Lower lobe of right lung (tissue), 2 donors: Measurements from ENCODE around the gene IL37. TPM values are rescaled to one million over a fixed set of nuclear protein-coding genes. Genes with fewer than 3 reads are reported as not detected.
A peak's percentile ranks its signal among the peaks of the same experiment; 100 is the strongest.

ENCODE experiments used
- ATAC-seq, 2 donors: fragments of 200-7000 bp; cut with Tn5 transposase; one replicate each; pipeline ENCODE4 v1.9.1; 2020 to 2022; ENCODE audit warnings: mild to moderate bottlenecking in 2 of 2, moderate library complexity in 2 of 2
- DNase-seq: peaks from one replicate; pipeline ENCODE4 v3.0.0-alpha.2; 2020
- H3K27ac ChIP-seq: fragments of 200-600 bp; one replicate; pipeline ENCODE4 v1.8.0; 2022
- H3K27me3 ChIP-seq: fragments of 200-600 bp; one replicate; pipeline ENCODE4 v1.8.0; 2022; ENCODE audit warnings: low read depth
- H3K36me3 ChIP-seq: fragments of 200-600 bp; one replicate; pipeline ENCODE4 v1.8.0; 2022; ENCODE audit warnings: mild to moderate bottlenecking
- H3K4me1 ChIP-seq: fragments of 200-600 bp; one replicate; pipeline ENCODE4 v1.8.0; 2022
- H3K4me3 ChIP-seq: fragments of 200-600 bp; one replicate; pipeline ENCODE4 v1.8.0; 2022; ENCODE audit warnings: mild to moderate bottlenecking
- H3K9me3 ChIP-seq: fragments of 200-600 bp; one replicate; pipeline ENCODE4 v1.8.0; 2022
- intact Hi-C: fragments of 100-400 bp; cut with DNase I; formaldehyde crosslinking; loops from one replicate; pipeline ENCODE4 v1.11.0; 2022
- total RNA-seq: library from RNA; stranded (reverse); fragmentation: NEBNext Ultra II Directional; extraction: Animal tissue kit (Norgen Biotek cat#: 25700); gene quantifications from one replicate; pipeline ENCODE4 v1.2.1, GENCODE V29; 2021
- TF ChIP-seq, protein P1 (sequence below): fragments of 200-600 bp; IDR thresholded peaks from one replicate; pipeline ENCODE4 v1.8.0; 2022; ENCODE audit warnings: antibody characterized with exemption, mild to moderate bottlenecking
- donor health status: DM: no; HTN: yes; CAD: no; lungs with severe emphysema.

Gene IL37
- total RNA-seq, 1 donor from 2014 or later, result not detected

DNA sequence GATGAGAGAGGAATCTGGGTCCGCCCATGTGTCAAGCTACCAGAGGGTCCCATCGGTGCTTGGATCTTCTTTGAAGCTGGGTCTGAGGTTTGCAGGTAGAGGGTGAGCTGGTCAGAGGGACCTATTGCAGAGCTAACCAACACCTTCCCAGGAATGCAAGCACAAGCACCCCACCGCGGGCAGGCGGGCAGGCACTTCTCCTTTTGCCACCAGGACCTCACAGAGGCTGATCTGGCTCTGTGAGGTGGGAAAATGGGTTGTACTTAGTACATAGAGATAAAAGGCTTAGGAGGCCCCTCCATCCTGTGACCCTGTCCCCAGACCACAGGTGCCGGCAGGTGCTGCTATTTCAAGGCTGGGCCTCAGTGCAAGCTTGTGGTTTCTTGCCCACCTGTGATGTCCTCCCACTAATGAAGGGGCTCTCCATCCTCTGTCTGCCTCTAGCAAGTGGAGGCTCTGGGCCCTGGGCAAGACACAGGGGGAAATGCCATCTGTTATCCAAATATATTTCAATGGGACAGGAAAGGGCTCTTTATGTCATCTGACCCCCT is 31.4 kb upstream of the IL37 start:
- ATAC-seq (no peak), DNase-seq (no peak)
- Histone ChIP-seq H3K4me1 (peaks cover under 1% of the 10 kb centered on the region), H3K27me3 (no peaks in the 10 kb centered on the region), H3K4me3 (no peak overlapping the region), H3K9me3 (no peaks in the 10 kb centered on the region), H3K27ac (no peak overlapping the region), H3K36me3 (no peaks in the 10 kb centered on the region)
- TF ChIP-seq, protein P1, sequence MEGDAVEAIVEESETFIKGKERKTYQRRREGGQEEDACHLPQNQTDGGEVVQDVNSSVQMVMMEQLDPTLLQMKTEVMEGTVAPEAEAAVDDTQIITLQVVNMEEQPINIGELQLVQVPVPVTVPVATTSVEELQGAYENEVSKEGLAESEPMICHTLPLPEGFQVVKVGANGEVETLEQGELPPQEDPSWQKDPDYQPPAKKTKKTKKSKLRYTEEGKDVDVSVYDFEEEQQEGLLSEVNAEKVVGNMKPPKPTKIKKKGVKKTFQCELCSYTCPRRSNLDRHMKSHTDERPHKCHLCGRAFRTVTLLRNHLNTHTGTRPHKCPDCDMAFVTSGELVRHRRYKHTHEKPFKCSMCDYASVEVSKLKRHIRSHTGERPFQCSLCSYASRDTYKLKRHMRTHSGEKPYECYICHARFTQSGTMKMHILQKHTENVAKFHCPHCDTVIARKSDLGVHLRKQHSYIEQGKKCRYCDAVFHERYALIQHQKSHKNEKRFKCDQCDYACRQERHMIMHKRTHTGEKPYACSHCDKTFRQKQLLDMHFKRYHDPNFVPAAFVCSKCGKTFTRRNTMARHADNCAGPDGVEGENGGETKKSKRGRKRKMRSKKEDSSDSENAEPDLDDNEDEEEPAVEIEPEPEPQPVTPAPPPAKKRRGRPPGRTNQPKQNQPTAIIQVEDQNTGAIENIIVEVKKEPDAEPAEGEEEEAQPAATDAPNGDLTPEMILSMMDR, result no peak
- intact Hi-C loops, result no loop called here

DNA sequence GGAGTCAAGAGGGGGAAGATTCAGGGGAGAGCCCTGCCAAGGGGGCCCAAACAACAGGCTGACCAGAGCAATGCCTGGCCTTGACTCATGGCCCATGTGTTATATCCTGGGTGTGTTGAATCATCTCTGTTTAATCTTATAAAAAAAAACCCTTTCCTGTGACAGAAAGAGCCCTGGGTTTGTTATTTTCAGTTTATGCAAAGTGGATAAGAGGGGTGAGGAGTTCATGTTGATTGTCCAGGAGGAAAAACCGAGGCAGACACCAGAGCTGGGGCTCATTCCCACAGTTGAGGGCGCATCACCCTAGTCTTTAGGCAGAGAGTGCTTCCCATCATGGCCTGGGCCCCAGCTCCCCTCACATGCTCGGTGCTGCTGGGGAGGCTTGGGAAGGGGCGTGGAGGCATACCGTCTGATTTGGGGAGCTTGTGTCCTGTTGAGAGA is 30.9 kb upstream of the IL37 start:
- Histone ChIP-seq H3K4me1 (peaks cover 6% of the 10 kb centered on the region), H3K36me3 (no peaks in the 10 kb centered on the region), H3K4me3 (no peak overlapping the region), H3K27me3 (no peaks in the 10 kb centered on the region), H3K27ac (no peak overlapping the region), H3K9me3 (no peaks in the 10 kb centered on the region)
- no peak for ATAC-seq
- intact Hi-C loops, result no loop called here
- no peak for DNase-seq
- TF ChIP-seq, protein P1, result no peak

DNA sequence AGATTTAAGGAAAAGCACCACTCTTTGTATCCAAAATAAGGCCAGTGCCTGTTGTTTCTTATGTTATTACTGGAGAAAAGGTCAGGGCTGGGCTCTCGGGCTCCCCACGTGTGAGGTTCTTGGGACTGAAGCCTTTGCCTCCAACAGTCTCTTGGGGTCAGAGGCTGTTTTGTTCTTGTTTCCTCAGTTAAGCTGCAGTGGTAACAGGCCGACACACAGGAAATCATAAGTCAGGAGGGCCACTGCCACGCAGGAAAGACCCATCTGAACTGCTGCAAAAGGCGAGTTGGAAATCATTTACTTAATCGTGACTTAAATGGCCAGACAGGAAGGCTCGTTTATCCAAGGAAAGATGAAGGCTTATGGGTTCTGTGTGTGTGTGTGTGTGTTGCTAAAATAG is 30.3 kb upstream of the IL37 start:
- Histone ChIP-seq H3K4me1 (peaks cover 8% of the 10 kb centered on the region), H3K9me3 (no peaks in the 10 kb centered on the region), H3K4me3 (no peak overlapping the region), H3K27me3 (no peaks in the 10 kb centered on the region), H3K36me3 (no peaks in the 10 kb centered on the region), H3K27ac (no peak overlapping the region)
- intact Hi-C loops, result no loop called here
- DNase-seq (no peak), ATAC-seq (no peak)
- TF ChIP-seq, protein P1, result no peak

DNA sequence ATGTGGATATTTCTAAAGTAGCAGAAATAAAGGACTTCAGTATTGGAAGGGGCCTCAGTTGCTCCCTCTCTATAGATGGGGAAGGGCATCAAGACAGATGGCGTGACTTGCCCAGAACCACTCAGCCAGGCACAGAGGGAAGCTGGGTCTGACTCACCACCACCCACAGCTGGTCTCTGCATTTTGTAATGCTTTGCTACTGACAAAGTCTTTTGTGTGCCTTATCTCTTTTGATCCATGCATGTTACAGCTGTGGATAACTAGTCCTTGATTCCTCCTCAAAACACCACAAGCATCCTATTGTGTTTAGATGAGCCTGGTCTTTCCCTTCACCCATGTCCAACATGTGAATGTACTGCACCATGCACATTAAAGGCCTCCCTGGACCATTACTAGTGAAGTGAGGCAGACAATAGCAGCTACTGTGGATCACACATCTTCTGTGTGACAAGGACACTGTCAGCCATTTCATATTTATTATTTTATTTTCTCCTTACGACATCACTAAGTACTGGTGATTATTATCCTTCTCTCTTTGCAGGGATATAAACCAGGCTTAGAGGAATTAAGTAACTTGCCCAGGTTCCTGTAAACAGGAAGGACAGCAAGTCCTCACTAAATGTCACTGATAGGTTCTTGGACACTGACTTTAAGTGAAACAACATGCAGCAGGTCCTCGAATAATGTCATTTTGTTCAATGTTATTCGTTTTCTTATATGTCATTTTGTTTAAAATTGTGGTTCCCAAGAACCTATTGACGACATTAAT is 29.6 kb upstream of the IL37 start:
- Histone ChIP-seq H3K4me3 (no peak overlapping the region), H3K27ac (no peak overlapping the region), H3K4me1 (peaks cover 8% of the 10 kb centered on the region), H3K27me3 (no peaks in the 10 kb centered on the region), H3K36me3 (no peaks in the 10 kb centered on the region), H3K9me3 (no peaks in the 10 kb centered on the region)
- intact Hi-C loops, result no loop called here
- DNase-seq (peak; percentile 66), ATAC-seq (peak; percentile 67 to 78)
- TF ChIP-seq, protein P1, result no peak

DNA sequence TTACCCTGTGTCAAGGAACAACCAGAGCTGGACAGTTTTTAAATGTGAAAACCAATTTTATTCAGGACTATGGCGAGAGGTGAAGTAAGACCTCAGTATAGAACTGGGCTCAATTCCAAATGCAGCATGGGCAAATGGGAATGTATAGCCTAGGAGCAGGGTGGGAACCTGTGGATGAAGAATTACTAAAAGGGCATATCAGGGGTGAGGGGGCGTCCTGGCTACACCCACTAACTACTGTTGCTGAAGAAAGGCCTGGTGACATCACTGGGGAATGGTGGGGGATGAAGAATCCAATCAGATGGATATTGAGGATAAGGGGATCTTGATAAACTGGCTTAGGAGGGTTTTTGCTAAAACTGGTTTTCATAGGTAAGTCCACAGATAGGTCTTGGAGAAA is 27.3 kb upstream of the IL37 start:
- TF ChIP-seq, protein P1, result no peak
- H3K4me1 ChIP-seq, result peaks cover 8% of the 10 kb centered on the region
- no peak overlapping the region for H3K4me3 ChIP-seq
- no peak for DNase-seq
- no peak overlapping the region for H3K27ac ChIP-seq
- no peaks in the 10 kb centered on the region for H3K9me3 ChIP-seq
- no peak for ATAC-seq
- intact Hi-C loops, result no loop called here
- no peaks in the 10 kb centered on the region for H3K36me3 ChIP-seq
- no peaks in the 10 kb centered on the region for H3K27me3 ChIP-seq
